ENCODE measurements around the gene MAN1C1. TPM values are rescaled to one million over a fixed set of nuclear protein-coding genes. Genes with fewer than 3 reads are reported as not detected.

Gene MAN1C1
- total RNA-seq, 1 donor from 2014 or later: 64.7 TPM

- DNase-seq (ENCODE audit: extremely low spot score, unreplicated experiment): no peak
- Mint-ChIP-seq H3K4me3 (ENCODE audit: unreplicated experiment) (no peak overlapping the region), H3K27me3 (ENCODE audit: unreplicated experiment) (no peaks in the 10 kb centered on the region), H3K9me3 (ENCODE audit: unreplicated experiment) (no peaks in the 10 kb centered on the region), H3K27ac (ENCODE audit: unreplicated experiment) (peak overlapping the region; percentile 16), H3K36me3 (ENCODE audit: unreplicated experiment) (peaks cover under 1% of the 10 kb centered on the region), H3K4me1 (ENCODE audit: unreplicated experiment) (peaks cover 42% of the 10 kb centered on the region)
- TF ChIP-seq CTCF (IDR thresholded peaks at IDR 0.05): no peak
These were observed 178.6 kb downstream of the MAN1C1 start for GRCh38 chr1:25795211-25795610.

GRCh38 chr1:25795946-25796810 is 179.6 kb downstream of the MAN1C1 start:
- TF ChIP-seq CTCF (IDR thresholded peaks at IDR 0.05): no peak
- DNase-seq (ENCODE audit: extremely low spot score, unreplicated experiment): no peak
- H3K4me3 Mint-ChIP-seq (ENCODE audit: unreplicated experiment): no peak overlapping the region
- no peaks in the 10 kb centered on the region for H3K36me3 Mint-ChIP-seq (ENCODE audit: unreplicated experiment)
- no peaks in the 10 kb centered on the region for H3K27me3 Mint-ChIP-seq (ENCODE audit: unreplicated experiment)
- peaks cover 45% of the 10 kb centered on the region for H3K4me1 Mint-ChIP-seq (ENCODE audit: unreplicated experiment)
- H3K9me3 Mint-ChIP-seq (ENCODE audit: unreplicated experiment): no peaks in the 10 kb centered on the region
- H3K27ac Mint-ChIP-seq (ENCODE audit: unreplicated experiment): peak overlapping the region; percentile 5

- Mint-ChIP-seq H3K27me3 (ENCODE audit: unreplicated experiment) (no peaks in the 10 kb centered on the region), H3K9me3 (ENCODE audit: unreplicated experiment) (no peaks in the 10 kb centered on the region), H3K4me3 (ENCODE audit: unreplicated experiment) (no peak overlapping the region), H3K4me1 (ENCODE audit: unreplicated experiment) (peaks cover 45% of the 10 kb centered on the region), H3K27ac (ENCODE audit: unreplicated experiment) (peak overlapping the region; percentile 5), H3K36me3 (ENCODE audit: unreplicated experiment) (no peaks in the 10 kb centered on the region)
- peak; percentile 81 for TF ChIP-seq CTCF (IDR thresholded peaks at IDR 0.05)
- DNase-seq (ENCODE audit: extremely low spot score, unreplicated experiment): peak; percentile 93
These were observed 180.3 kb downstream of the MAN1C1 start for GRCh38 chr1:25796811-25797458.

GRCh38 chr1:25797939-25798338 is 181.3 kb downstream of the MAN1C1 start:
- Mint-ChIP-seq H3K27ac (ENCODE audit: unreplicated experiment) (no peak overlapping the region), H3K4me3 (ENCODE audit: unreplicated experiment) (no peak overlapping the region)
- no peak for DNase-seq (ENCODE audit: extremely low spot score, unreplicated experiment)

More at GRCh38 chr1:25797939-25798338, 181.3 kb downstream of the MAN1C1 start:
- TF ChIP-seq CTCF (IDR thresholded peaks at IDR 0.05): peak; percentile 47
- Mint-ChIP-seq H3K27me3 (ENCODE audit: unreplicated experiment) (no peaks in the 10 kb centered on the region), H3K4me1 (ENCODE audit: unreplicated experiment) (peaks cover 53% of the 10 kb centered on the region), H3K36me3 (ENCODE audit: unreplicated experiment) (no peaks in the 10 kb centered on the region), H3K9me3 (ENCODE audit: unreplicated experiment) (no peaks in the 10 kb centered on the region)

Data from osteocyte (in vitro differentiated cells).